ENCODE data around the gene GALNT9.

Gene GALNT9

GRCh38 chr12:132159555-132160003, 169.8 kb downstream of the GALNT9 start:
- H3K36me3 ChIP-seq (ENCODE audit: control insufficient read depth, insufficient read depth, low read length), result peaks cover 5% of the 10 kb centered on the region
- WGBS, 2 experiments, result 89 to 90% methylated on average over 14 of the region's 14 CpGs
- H3K4me1 ChIP-seq (ENCODE audit: control insufficient read depth, insufficient read depth, low read length), result no peaks in the 10 kb centered on the region
- peaks cover 24% of the 10 kb centered on the region for H3K27me3 ChIP-seq (ENCODE audit: control insufficient read depth, insufficient read depth, low read length, poor library complexity, severe bottlenecking)
- no peak overlapping the region for H3K27ac ChIP-seq (ENCODE audit: insufficient read depth, low read depth, low read length, poor library complexity, severe bottlenecking)
- H3K4me3 ChIP-seq (ENCODE audit: insufficient read depth, low read depth, low read length), result no peak overlapping the region
- peaks cover 2% of the 10 kb centered on the region for H3K9me3 ChIP-seq (ENCODE audit: control insufficient read depth, low read length)

GRCh38 chr12:132158677-132159554, 170.5 kb downstream of the GALNT9 start:
- no peak overlapping the region for H3K27ac ChIP-seq (ENCODE audit: insufficient read depth, low read depth, low read length, poor library complexity, severe bottlenecking)
- peaks cover 5% of the 10 kb centered on the region for H3K36me3 ChIP-seq (ENCODE audit: control insufficient read depth, insufficient read depth, low read length)
- WGBS, 2 experiments, result 93 to 94% methylated on average over 37 of the region's 37 CpGs
- H3K27me3 ChIP-seq (ENCODE audit: control insufficient read depth, insufficient read depth, low read length, poor library complexity, severe bottlenecking), result peaks cover 20% of the 10 kb centered on the region
- peaks cover 2% of the 10 kb centered on the region for H3K9me3 ChIP-seq (ENCODE audit: control insufficient read depth, low read length)
- no peak overlapping the region for H3K4me3 ChIP-seq (ENCODE audit: insufficient read depth, low read depth, low read length)
- no peaks in the 10 kb centered on the region for H3K4me1 ChIP-seq (ENCODE audit: control insufficient read depth, insufficient read depth, low read length)

GRCh38 chr12:132157733-132158409, 171.5 kb downstream of the GALNT9 start:
- Histone ChIP-seq H3K27ac (ENCODE audit: insufficient read depth, low read depth, low read length, poor library complexity, severe bottlenecking) (no peak overlapping the region), H3K4me3 (ENCODE audit: insufficient read depth, low read depth, low read length) (no peak overlapping the region), H3K9me3 (ENCODE audit: control insufficient read depth, low read length) (peaks cover 2% of the 10 kb centered on the region), H3K36me3 (ENCODE audit: control insufficient read depth, insufficient read depth, low read length) (peaks cover 5% of the 10 kb centered on the region), H3K4me1 (ENCODE audit: control insufficient read depth, insufficient read depth, low read length) (no peaks in the 10 kb centered on the region), H3K27me3 (ENCODE audit: control insufficient read depth, insufficient read depth, low read length, poor library complexity, severe bottlenecking) (peaks cover 10% of the 10 kb centered on the region)
- 89 to 92% methylated on average over 5 of the region's 5 CpGs for WGBS, 2 experiments

- WGBS, 2 experiments, result 81 to 88% methylated on average over 8 of the region's 8 CpGs
- H3K4me1 ChIP-seq (ENCODE audit: control insufficient read depth, insufficient read depth, low read length), result no peaks in the 10 kb centered on the region
- no peak overlapping the region for H3K27ac ChIP-seq (ENCODE audit: insufficient read depth, low read depth, low read length, poor library complexity, severe bottlenecking)
- H3K9me3 ChIP-seq (ENCODE audit: control insufficient read depth, low read length), result peaks cover 2% of the 10 kb centered on the region
- peaks cover 6% of the 10 kb centered on the region for H3K36me3 ChIP-seq (ENCODE audit: control insufficient read depth, insufficient read depth, low read length)
- H3K27me3 ChIP-seq (ENCODE audit: control insufficient read depth, insufficient read depth, low read length, poor library complexity, severe bottlenecking), result peaks cover under 1% of the 10 kb centered on the region
- H3K4me3 ChIP-seq (ENCODE audit: insufficient read depth, low read depth, low read length), result no peak overlapping the region
These were observed 172.6 kb downstream of the GALNT9 start for GRCh38 chr12:132156573-132157325.

- Histone ChIP-seq H3K4me3 (ENCODE audit: insufficient read depth, low read depth, low read length) (no peak overlapping the region), H3K9me3 (ENCODE audit: control insufficient read depth, low read length) (peaks cover 2% of the 10 kb centered on the region), H3K27me3 (ENCODE audit: control insufficient read depth, insufficient read depth, low read length, poor library complexity, severe bottlenecking) (no peaks in the 10 kb centered on the region), H3K4me1 (ENCODE audit: control insufficient read depth, insufficient read depth, low read length) (no peaks in the 10 kb centered on the region), H3K27ac (ENCODE audit: insufficient read depth, low read depth, low read length, poor library complexity, severe bottlenecking) (no peak overlapping the region), H3K36me3 (ENCODE audit: control insufficient read depth, insufficient read depth, low read length) (peaks cover 8% of the 10 kb centered on the region)
- 90% methylated on average over 10 of the region's 10 CpGs for WGBS, 2 experiments
These were observed 173.4 kb downstream of the GALNT9 start for GRCh38 chr12:132155771-132156572.

GRCh38 chr12:132154941-132155770, 174.2 kb downstream of the GALNT9 start:
- Histone ChIP-seq H3K27me3 (ENCODE audit: control insufficient read depth, insufficient read depth, low read length, poor library complexity, severe bottlenecking) (no peaks in the 10 kb centered on the region), H3K27ac (ENCODE audit: insufficient read depth, low read depth, low read length, poor library complexity, severe bottlenecking) (no peak overlapping the region), H3K36me3 (ENCODE audit: control insufficient read depth, insufficient read depth, low read length) (peaks cover 8% of the 10 kb centered on the region), H3K4me3 (ENCODE audit: insufficient read depth, low read depth, low read length) (no peak overlapping the region), H3K4me1 (ENCODE audit: control insufficient read depth, insufficient read depth, low read length) (no peaks in the 10 kb centered on the region), H3K9me3 (ENCODE audit: control insufficient read depth, low read length) (peaks cover 2% of the 10 kb centered on the region)
- 92 to 93% methylated on average over 51 of the region's 51 CpGs for WGBS, 2 experiments

- Histone ChIP-seq H3K36me3 (ENCODE audit: control insufficient read depth, insufficient read depth, low read length) (peaks cover 8% of the 10 kb centered on the region), H3K4me1 (ENCODE audit: control insufficient read depth, insufficient read depth, low read length) (no peaks in the 10 kb centered on the region), H3K4me3 (ENCODE audit: insufficient read depth, low read depth, low read length) (no peak overlapping the region), H3K9me3 (ENCODE audit: control insufficient read depth, low read length) (peaks cover 2% of the 10 kb centered on the region), H3K27me3 (ENCODE audit: control insufficient read depth, insufficient read depth, low read length, poor library complexity, severe bottlenecking) (no peaks in the 10 kb centered on the region), H3K27ac (ENCODE audit: insufficient read depth, low read depth, low read length, poor library complexity, severe bottlenecking) (no peak overlapping the region)
- 84 to 88% methylated on average over 21 of the region's 21 CpGs for WGBS, 2 experiments
These were observed 175.0 kb downstream of the GALNT9 start for GRCh38 chr12:132154341-132154761.

- no peak overlapping the region for H3K4me3 ChIP-seq (ENCODE audit: insufficient read depth, low read depth, low read length)
- 48 to 51% methylated on average over 41 of the region's 41 CpGs for WGBS, 2 experiments
- no peaks in the 10 kb centered on the region for H3K27me3 ChIP-seq (ENCODE audit: control insufficient read depth, insufficient read depth, low read length, poor library complexity, severe bottlenecking)
- no peak overlapping the region for H3K27ac ChIP-seq (ENCODE audit: insufficient read depth, low read depth, low read length, poor library complexity, severe bottlenecking)
- H3K4me1 ChIP-seq (ENCODE audit: control insufficient read depth, insufficient read depth, low read length), result no peaks in the 10 kb centered on the region
- H3K36me3 ChIP-seq (ENCODE audit: control insufficient read depth, insufficient read depth, low read length), result peaks cover 8% of the 10 kb centered on the region
- peaks cover 2% of the 10 kb centered on the region for H3K9me3 ChIP-seq (ENCODE audit: control insufficient read depth, low read length)
These were observed 175.7 kb downstream of the GALNT9 start for GRCh38 chr12:132153501-132154340.

Data from ectodermal cell (in vitro differentiated cells).